Cardiac muscle cell (in vitro differentiated cells and primary cell): Measurements from ENCODE around the gene KRT17. TPM values are rescaled to one million over a fixed set of nuclear protein-coding genes. Genes with fewer than 3 reads are reported as not detected.
"Not testable (repeated sequence)": the region's sequence is repeated elsewhere in the genome, so short reads cannot be mapped to it uniquely, and the experiment has no call there.

Source experiments
- DNase-seq, 2 donors: peaks; one replicate each; pipeline versions ENCODE4 v3.0.0 to v3.0.0-alpha.2; 2010 to 2017; ENCODE audit warnings: low read depth in 1 of 2, low spot score in 1 of 2
- H3K27ac ChIP-seq: fragments of 200-600 bp; sonication (generic); 2 replicates; pipeline ENCODE4 v1.5.1; 2016
- H3K27me3 ChIP-seq: fragments of 200-600 bp; sonication (generic); 2 replicates; pipeline ENCODE4 v1.6.0; 2016; ENCODE audit warnings: control low read depth
- H3K36me3 ChIP-seq: fragments of 200-600 bp; sonication (generic); 2 replicates; pipeline ENCODE4 v1.5.1; 2016; ENCODE audit warnings: control low read depth
- H3K4me1 ChIP-seq: fragments of 200-600 bp; sonication (generic); 2 replicates; pipeline ENCODE4 v1.8.1; 2017; ENCODE audit warnings: low read depth, mild to moderate bottlenecking, mixed run types
- H3K4me3 ChIP-seq: fragments of 200-600 bp; sonication (generic); 2 replicates; pipeline ENCODE4 v1.5.1; 2016; ENCODE audit warnings: mild to moderate bottlenecking
- H3K9me3 ChIP-seq: fragments of 200-600 bp; sonication (generic); 2 replicates; pipeline ENCODE4 v1.5.1; 2017; ENCODE audit warnings: low read depth, mild to moderate bottlenecking, control low read depth
- polyA plus RNA-seq: library from polyadenylated mRNA; unstranded; fragments of >200 nt; fragmentation: Nextera tagmentation; extraction: Ambion mirVana; gene quantifications from 2 replicates; pipeline ENCODE4 v1.2.1, GENCODE V29; 2016
- total RNA-seq: library from RNA; depleted of rRNA; stranded (reverse); fragments of >200 nt; gene quantifications from 2 replicates; pipeline ENCODE4 v1.2.3, GENCODE V29; 2016
- TF ChIP-seq, protein P1 (sequence below): IDR thresholded peaks from 2 replicates; pipeline ENCODE4 v1.5.1; 2012; ENCODE audit warnings: low read depth, mild to moderate bottlenecking, low read length

The KRT17 gene
- total and polyA plus RNA-seq, 2 experiments from 2014 or later: 1.2 TPM; not detected in 1

DNA sequence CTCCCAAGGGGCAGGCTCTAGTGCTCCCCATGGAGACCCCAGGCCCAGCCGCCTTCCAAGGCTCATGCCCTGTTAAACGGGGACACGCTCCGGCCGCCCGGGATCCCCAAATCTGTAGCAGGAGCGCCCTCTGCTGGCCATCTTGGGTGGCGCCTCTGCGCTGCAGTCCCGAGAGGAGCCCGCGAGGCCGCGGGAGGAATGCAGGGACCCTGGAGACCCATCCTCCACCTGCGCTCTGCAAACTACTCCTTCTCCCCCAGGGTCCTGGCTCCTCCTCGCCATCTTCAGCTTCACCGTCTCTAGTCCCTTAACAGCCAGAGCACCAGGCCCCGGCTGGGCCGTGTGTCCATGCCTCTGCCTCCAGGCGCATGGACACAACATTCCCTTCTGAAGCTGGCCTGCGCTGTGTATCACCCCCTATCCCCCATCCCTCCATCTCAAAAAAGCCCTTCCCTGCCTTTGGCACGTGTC, 23.6 kb upstream of the KRT17 start:
- TF ChIP-seq, protein P1, sequence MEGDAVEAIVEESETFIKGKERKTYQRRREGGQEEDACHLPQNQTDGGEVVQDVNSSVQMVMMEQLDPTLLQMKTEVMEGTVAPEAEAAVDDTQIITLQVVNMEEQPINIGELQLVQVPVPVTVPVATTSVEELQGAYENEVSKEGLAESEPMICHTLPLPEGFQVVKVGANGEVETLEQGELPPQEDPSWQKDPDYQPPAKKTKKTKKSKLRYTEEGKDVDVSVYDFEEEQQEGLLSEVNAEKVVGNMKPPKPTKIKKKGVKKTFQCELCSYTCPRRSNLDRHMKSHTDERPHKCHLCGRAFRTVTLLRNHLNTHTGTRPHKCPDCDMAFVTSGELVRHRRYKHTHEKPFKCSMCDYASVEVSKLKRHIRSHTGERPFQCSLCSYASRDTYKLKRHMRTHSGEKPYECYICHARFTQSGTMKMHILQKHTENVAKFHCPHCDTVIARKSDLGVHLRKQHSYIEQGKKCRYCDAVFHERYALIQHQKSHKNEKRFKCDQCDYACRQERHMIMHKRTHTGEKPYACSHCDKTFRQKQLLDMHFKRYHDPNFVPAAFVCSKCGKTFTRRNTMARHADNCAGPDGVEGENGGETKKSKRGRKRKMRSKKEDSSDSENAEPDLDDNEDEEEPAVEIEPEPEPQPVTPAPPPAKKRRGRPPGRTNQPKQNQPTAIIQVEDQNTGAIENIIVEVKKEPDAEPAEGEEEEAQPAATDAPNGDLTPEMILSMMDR: peak; percentile 86
- no peak overlapping the region for H3K27ac ChIP-seq
- H3K36me3 ChIP-seq: no peaks in the 10 kb centered on the region
- H3K4me3 ChIP-seq: no peak overlapping the region
- peak; percentile 71 to 90 for DNase-seq
- no peaks in the 10 kb centered on the region for H3K4me1 ChIP-seq
- H3K9me3 ChIP-seq: no peaks in the 10 kb centered on the region
- no peaks in the 10 kb centered on the region for H3K27me3 ChIP-seq

DNA sequence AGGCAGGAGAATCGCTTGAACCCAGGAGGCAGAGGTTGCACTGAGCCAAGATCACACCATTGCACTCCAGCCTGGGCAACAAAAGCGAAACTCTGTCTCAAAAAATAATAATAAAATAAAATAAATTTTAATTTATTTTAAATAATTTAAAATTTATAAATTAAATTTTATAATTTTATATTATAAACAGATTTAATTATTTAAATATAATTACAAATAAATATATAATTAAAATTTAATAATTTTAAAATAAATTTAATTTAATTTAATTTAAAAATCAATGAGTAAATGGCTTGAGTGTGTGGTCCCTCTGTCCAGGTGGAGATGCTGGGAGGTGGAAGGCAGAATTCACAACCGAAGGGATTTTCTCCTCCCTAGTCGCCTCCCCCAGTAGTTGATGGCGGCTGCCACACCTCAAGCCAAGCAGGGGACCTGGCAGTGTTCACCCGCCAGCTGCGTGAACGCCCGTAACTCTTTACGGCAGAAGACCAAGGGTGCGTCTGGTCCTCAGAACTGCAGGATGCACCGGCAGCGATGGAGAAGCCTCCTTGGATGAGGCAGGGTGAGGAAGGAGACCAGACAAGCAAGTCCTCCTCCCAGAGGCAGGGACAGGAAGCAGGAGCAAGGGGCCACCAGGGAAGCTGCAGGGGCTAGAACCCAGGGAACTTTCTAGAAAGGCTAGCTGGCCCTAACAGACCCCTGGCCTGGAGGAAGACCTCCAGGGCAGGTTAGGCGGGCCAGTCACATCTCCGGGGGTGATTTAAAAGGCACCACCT, 22.9 kb upstream of the KRT17 start:
- no peak overlapping the region for H3K27ac ChIP-seq
- H3K27me3 ChIP-seq: no peaks in the 10 kb centered on the region
- no peak for DNase-seq
- TF ChIP-seq, protein P1: no peak
- H3K4me3 ChIP-seq: no peak overlapping the region
- H3K9me3 ChIP-seq: no peaks in the 10 kb centered on the region
- H3K4me1 ChIP-seq: no peaks in the 10 kb centered on the region
- no peaks in the 10 kb centered on the region for H3K36me3 ChIP-seq

DNA sequence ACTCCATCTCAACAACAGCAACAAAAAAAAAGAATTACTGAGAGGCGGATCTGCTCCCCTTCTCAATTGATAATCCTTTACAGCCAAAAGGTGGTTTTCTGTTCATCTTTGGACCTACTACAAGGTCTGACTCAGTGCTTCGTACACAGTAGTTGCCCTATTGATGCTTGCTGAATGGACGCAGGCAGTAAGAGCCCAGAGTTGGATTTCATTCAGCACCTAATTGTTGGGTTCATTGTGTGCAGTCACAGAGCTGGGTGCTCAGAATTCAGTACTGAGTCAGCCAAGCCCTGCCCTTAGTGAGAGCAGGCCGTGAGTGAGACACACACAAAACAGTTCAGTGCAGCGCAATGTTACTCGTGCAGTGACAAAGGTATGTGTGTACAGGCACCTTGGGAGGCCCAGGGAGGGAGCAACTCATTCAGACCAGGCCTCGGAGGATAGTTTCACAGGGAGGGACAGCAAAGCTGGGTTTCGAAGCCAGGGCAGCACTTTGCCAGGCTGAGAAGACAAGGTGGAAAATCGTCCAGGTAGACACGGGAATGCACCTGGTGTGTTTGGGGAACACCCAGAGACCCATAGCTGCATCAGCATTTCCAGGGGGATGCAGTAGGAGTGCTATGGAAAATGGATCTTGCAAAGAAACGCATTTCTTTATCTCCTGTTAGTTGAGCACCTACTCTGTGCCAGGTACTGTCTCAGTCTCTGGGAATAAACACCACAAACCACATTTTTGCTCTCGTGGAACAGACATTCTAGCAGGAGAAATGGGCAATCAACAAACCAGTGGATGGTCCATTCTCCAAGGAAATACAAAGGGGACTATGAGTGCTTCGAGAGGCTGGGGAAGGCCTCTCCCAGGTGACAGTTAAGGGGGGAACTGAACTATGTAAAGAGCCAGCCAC, 18.1 kb upstream of the KRT17 start:
- Histone ChIP-seq H3K4me3 (no peak overlapping the region), H3K4me1 (no peaks in the 10 kb centered on the region), H3K27me3 (no peaks in the 10 kb centered on the region), H3K27ac (no peak overlapping the region), H3K9me3 (no peaks in the 10 kb centered on the region), H3K36me3 (no peaks in the 10 kb centered on the region)
- DNase-seq: no peak
- TF ChIP-seq, protein P1: no peak

DNA sequence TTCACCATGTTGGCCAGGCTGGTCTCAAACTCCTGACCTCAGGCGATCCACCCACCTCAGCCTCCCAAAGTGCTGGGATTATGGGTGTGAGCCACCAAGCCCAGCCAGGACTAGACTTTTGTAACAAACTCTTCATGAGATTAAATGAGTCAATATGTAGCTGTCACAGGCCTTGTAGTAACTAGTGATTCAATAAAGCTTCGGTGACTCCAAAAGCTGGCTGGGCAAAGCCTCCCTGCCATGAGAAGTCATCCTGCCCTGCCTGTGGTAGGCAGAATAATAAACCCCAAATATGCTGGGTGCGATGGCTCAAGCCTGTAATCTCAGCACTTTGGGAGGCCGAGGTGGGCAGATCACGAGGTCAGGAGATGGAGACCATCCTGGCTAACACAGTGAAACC, 16.2 kb upstream of the KRT17 start:
- not testable (repeated sequence) for H3K27ac ChIP-seq, H3K9me3 ChIP-seq, H3K27me3 ChIP-seq, H3K4me3 ChIP-seq, H3K36me3 ChIP-seq, DNase-seq, H3K4me1 ChIP-seq

DNA sequence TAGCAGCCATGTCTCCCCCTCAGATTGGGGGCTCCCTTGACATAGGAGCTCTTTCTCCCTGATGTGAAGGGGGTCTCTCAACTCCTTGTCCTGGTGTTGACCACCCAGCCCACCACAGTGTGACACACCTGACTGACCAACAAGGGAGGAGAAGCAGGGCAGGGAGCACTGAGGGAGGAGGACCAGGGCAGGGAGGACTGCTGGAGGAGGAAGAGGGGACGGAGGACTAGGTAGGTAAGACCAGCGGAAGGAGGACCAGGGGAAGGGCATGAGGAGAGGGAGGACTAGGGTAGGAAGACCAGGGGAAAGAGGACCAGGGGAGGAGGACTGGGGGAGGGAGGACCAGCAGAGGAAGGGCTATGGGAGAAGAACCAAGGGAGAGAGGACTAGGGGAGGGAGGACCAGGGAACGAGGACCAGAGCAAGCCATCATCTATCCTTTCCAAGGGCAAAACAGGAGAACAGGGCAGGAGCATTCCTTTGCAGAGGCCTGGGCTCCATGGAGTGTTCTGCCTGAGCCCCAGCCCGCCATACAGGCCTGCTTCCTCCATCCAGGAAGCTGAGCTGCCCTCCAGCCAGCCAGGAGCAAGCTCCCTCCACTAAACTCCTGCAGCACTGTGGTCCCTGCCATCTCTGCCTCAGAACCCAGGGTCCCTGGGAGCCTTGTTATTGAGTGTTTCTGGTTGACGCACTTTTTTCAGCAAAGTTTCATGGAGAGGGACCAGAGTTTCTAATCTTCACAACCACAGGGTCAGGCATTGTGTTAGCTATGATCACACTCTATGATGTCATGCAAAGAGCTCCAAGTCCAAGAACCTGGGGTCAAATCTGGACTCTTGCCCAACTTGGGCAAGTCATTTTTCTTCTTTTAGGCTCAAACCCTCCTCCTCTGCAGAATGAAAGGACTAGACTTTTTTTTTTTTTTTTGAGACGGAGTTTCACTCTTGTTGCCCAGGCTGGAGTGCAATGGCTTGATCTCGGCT, 15.4 kb upstream of the KRT17 start:
- DNase-seq: peak in 1 of 2 donors; percentile 36
- no peaks in the 10 kb centered on the region for H3K4me1 ChIP-seq
- TF ChIP-seq, protein P1: no peak
- H3K27ac ChIP-seq: no peak overlapping the region
- H3K36me3 ChIP-seq: no peaks in the 10 kb centered on the region
- H3K27me3 ChIP-seq: no peaks in the 10 kb centered on the region
- H3K4me3 ChIP-seq: no peak overlapping the region
- no peaks in the 10 kb centered on the region for H3K9me3 ChIP-seq
